Activated CD8-positive, alpha-beta memory T cell treated with anti-CD3 and anti-CD28 coated beads, Interleukin-2, amount 50 U/mL, for 24 hours (primary cell): ENCODE measurements around the gene ADGRE3.

Source experiments
- DNase-seq: peaks from one replicate; pipeline ENCODE4 v3.0.0-alpha.2; 2020; ENCODE audit errors: extremely low read depth

ADGRE3 gene

GRCh38 chr19:14674764-14675163 lies at the start of gene ADGRE3:
Gene ADGRE3 (minus strand): TSS chr19:14674844. CDS start chr19:14674770, 74 bp downstream.
- DNase-seq, result no peak

GRCh38 chr19:14722127-14722526 lies 47.5 kb upstream of the ADGRE3 start:
- DNase-seq, result no peak

GRCh38 chr19:14719162-14719561 lies 44.5 kb upstream of the ADGRE3 start:
- no peak for DNase-seq

GRCh38 chr19:14718522-14719116 lies 44.0 kb upstream of the ADGRE3 start:
- no peak for DNase-seq

- no peak for DNase-seq
These were observed 41.2 kb upstream of the ADGRE3 start for GRCh38 chr19:14715841-14716240.

GRCh38 chr19:14704450-14704849 lies 29.8 kb upstream of the ADGRE3 start:
- DNase-seq, result no peak

- no peak for DNase-seq
These were observed 29.2 kb upstream of the ADGRE3 start for GRCh38 chr19:14703833-14704232.

- DNase-seq, result no peak
These were observed 26.2 kb upstream of the ADGRE3 start for GRCh38 chr19:14700711-14701375.

GRCh38 chr19:14699641-14700040 lies 25.0 kb upstream of the ADGRE3 start:
- DNase-seq, result no peak

GRCh38 chr19:14695471-14695870 lies 20.8 kb upstream of the ADGRE3 start:
- no peak for DNase-seq

GRCh38 chr19:14694641-14695266 lies 20.1 kb upstream of the ADGRE3 start:
- DNase-seq, result no peak

GRCh38 chr19:14689598-14690503 lies 15.2 kb upstream of the ADGRE3 start, which contains the start of gene ZNF333:
Gene ZNF333 (plus strand): TSS chr19:14690048. CDS start chr19:14693492, 3,444 bp downstream.
- DNase-seq, result peak; percentile 99

GRCh38 chr19:14686411-14686810 lies 11.8 kb upstream of the ADGRE3 start:
- DNase-seq, result no peak

GRCh38 chr19:14683439-14683838 lies 8.8 kb upstream of the ADGRE3 start:
- no peak for DNase-seq

GRCh38 chr19:14682084-14682483 lies 7.4 kb upstream of the ADGRE3 start:
- no peak for DNase-seq

- DNase-seq, result no peak
These were observed 3.6 kb upstream of the ADGRE3 start for GRCh38 chr19:14678199-14678598.

- DNase-seq, result no peak
These were observed 2.8 kb upstream of the ADGRE3 start for GRCh38 chr19:14677464-14677863.

- DNase-seq, result no peak
These were observed 2.1 kb upstream of the ADGRE3 start for GRCh38 chr19:14676762-14677161.

GRCh38 chr19:14673088-14673487 lies 1.6 kb downstream of the ADGRE3 start:
- DNase-seq, result no peak

GRCh38 chr19:14672188-14672872 lies 2.3 kb downstream of the ADGRE3 start:
- no peak for DNase-seq

- no peak for DNase-seq
These were observed 4.2 kb downstream of the ADGRE3 start for GRCh38 chr19:14670408-14670807.
